Sigmoid colon (tissue), 7 donors: ENCODE measurements around the gene RALA. TPM values are rescaled to one million over a fixed set of nuclear protein-coding genes. Genes with fewer than 3 reads are reported as not detected.

Source experiments
- DNase-seq: peaks from one replicate; pipeline ENCODE4 v3.0.0-alpha.2; 2019
- H3K27ac ChIP-seq, 4 donors: fragments of 200-600 bp; sonication (generic); one replicate each; pipeline ENCODE4 v1.5.1; 2016 to 2019; ENCODE audit warnings: mild to moderate bottlenecking in 1 of 4
- H3K27me3 ChIP-seq, 3 donors: fragments of 200-600 bp; sonication (generic); one replicate each; pipeline ENCODE4 v1.5.1; 2019; ENCODE audit warnings: mild to moderate bottlenecking in 1 of 3
- H3K36me3 ChIP-seq, 4 donors: fragments of 200-600 bp; sonication (generic); one replicate each; pipeline ENCODE4 v1.5.1; 2016 to 2019
- H3K4me1 ChIP-seq, 4 donors: fragments of 200-600 bp; sonication (generic); one replicate each; pipeline ENCODE4 v1.5.1; 2017 to 2019
- H3K4me3 ChIP-seq, 4 donors: fragments of 200-600 bp; sonication (generic); one replicate each; pipeline ENCODE4 v1.5.1; 2017 to 2019; ENCODE audit warnings: mild to moderate bottlenecking in 2 of 4, moderate library complexity in 1 of 4
- H3K9me3 ChIP-seq, 4 donors: fragments of 200-600 bp in 3 of 4; sonication (generic) in 3 of 4; one replicate each; pipeline versions ENCODE4 v1.5.1 to v1.6.1; 2013 to 2019
- CTCF ChIP-seq, 4 experiments: fragments of 450-650 bp in 3 of 4; fragments of 200-600 bp in 1 of 4; IDR thresholded peaks; one replicate each; pipeline ENCODE4 v1.5.1; 2016 to 2019; ENCODE audit warnings: antibody characterized with exemption in 4 of 4, mild to moderate bottlenecking in 3 of 4, moderate library complexity in 2 of 4
- EP300 ChIP-seq, 4 donors: sonication (generic); formaldehyde crosslinking; IDR thresholded peaks; one replicate each; pipeline ENCODE4 v1.6.1; 2017; ENCODE audit warnings: antibody characterized with exemption in 4 of 4
- POLR2A ChIP-seq, 2 donors: fragments of 450-650 bp; IDR thresholded peaks; one replicate each; pipeline ENCODE4 v1.6.1; 2016; ENCODE audit warnings: antibody characterized with exemption in 2 of 2, mild to moderate bottlenecking in 2 of 2, moderate library complexity in 2 of 2
- POLR2AphosphoS5 ChIP-seq, 4 donors: sonication (generic); formaldehyde crosslinking; IDR thresholded peaks; one replicate each; pipeline ENCODE4 v1.6.1; 2017; ENCODE audit warnings: antibody characterized with exemption in 4 of 4
- WGBS, 2 donors: extraction: QIAGEN DNeasy Blood & Tissue Kit; methylation state at CpG; one replicate each; pipeline ENCODE4 v1.1.7; 2013; 5-methylcytosine and 5-hydroxymethylcytosine counted together
- intact Hi-C: fragments of 100-400 bp; cut with DNase I; formaldehyde crosslinking; loops from one replicate; pipeline ENCODE4 v1.15.1; 2023
- polyA plus RNA-seq, 3 donors: library from polyadenylated mRNA; stranded (reverse); fragments of 200-250 nt; gene quantifications; one replicate each; pipeline ENCODE4 v1.2.3, GENCODE V29; 2013
- total RNA-seq, 4 donors: library from RNA; depleted of rRNA; stranded (reverse); fragments of >200 nt; gene quantifications; one replicate each; pipeline ENCODE4 v1.1.0, GENCODE V29; 2016
- donor health status: healthy with polysubstance abuse.
- donor health status: Bipolar disorder and iron deficiency.
- donor health status: healthy.

RALA gene
- total and polyA plus RNA-seq, 7 donors = 11.5 to 68.0 (median 19.6) TPM

DNA sequence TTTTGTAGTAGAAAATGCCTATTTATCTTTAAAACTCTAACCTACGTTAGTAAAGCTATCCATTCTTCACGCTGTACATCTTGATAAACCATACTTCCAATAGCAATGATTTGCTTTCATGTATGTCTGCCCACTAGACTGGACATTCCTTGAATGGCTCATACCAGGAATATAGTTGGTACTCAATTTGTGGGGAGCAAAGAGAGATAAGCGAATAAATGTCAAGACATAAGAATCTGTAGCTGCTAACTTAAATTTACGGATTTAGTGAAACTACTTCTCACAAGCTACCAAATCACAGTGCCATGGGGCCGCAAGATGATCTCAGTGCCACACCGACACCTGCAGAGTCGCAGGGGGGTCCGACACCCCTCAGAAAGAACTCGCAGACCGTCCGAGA lies 763 bp upstream of the RALA start:
- 27 to 47% methylated on average over 11 of the region's 11 CpGs for WGBS, 2 donors
- Histone ChIP-seq H3K27ac (peak overlapping the region; percentile 84 to 90 (median 88)), H3K4me3 (peak overlapping the region; percentile 77 to 96 (median 89)), H3K4me1 (peaks cover 0 to 35% (median 27%) of the 10 kb centered on the region in 4 donors), H3K36me3 (no peaks in the 10 kb centered on the region), H3K27me3 (no peaks in the 10 kb centered on the region), H3K9me3 (no peaks in the 10 kb centered on the region)
- intact Hi-C loops = loop anchor here (2.0 kb wide), 2 partner anchors 40 to 110 kb away; no protein-coding TSS in a partner anchor
- TF ChIP-seq CTCF (IDR thresholded peaks at IDR 0.05) (no peak), POLR2AphosphoS5 (IDR thresholded peaks at IDR 0.05) (no peak), POLR2A (IDR thresholded peaks at IDR 0.05) (no peak), EP300 (IDR thresholded peaks at IDR 0.05) (no peak)
- DNase-seq = no peak

DNA sequence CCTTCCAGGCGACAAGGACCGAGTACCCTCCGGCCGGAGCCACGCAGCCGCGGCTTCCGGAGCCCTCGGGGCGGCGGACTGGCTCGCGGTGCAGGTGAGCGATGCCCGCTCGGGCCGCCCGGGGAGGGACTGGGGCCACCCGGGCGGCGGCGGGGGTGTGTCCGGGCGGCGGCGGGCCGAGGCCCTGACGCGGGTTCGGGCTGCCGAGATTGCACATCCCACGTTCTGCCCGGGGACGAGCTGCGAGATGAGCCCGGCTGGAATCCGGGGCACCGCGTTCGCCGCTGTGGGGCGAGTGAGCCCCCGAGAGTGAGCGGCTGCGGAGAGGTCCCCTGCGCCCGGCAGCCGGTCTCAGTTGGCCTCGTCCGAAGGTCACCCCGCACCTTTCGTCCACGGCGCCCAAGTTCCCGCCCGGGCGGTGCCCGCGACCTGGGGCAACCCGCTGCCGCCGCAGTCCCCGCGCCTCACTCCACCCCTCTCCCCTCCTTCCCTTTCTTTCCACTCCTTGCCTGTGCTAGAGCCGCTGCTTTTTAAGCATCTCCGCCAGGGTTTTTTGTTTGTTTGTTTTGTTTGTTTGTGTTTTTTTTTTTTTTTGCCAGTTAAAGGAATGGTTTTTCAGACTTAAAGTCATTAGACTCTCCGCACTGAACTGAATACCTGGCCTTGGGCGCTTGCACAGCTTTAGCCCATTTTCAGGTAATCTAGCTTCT lies 515 bp downstream of the RALA start:
- intact Hi-C loops = loop anchor here (2.0 kb wide), 2 partner anchors 41 to 109 kb away; no protein-coding TSS in a partner anchor
- DNase-seq = peak; percentile 69
- WGBS, 2 donors = 0 to 1% methylated on average over 68 of the region's 68 CpGs
- Histone ChIP-seq H3K36me3 (no peaks in the 10 kb centered on the region), H3K27ac (peak overlapping the region; percentile 84 to 90 (median 88)), H3K27me3 (no peaks in the 10 kb centered on the region), H3K4me1 (peaks cover 0 to 39% (median 29%) of the 10 kb centered on the region in 4 donors), H3K9me3 (no peaks in the 10 kb centered on the region), H3K4me3 (peak overlapping the region; percentile 77 to 96 (median 89))
- TF ChIP-seq CTCF (IDR thresholded peaks at IDR 0.05) = no peak
- TF ChIP-seq POLR2AphosphoS5 (IDR thresholded peaks at IDR 0.05) = no peak
- TF ChIP-seq EP300 (IDR thresholded peaks at IDR 0.05) = no peak
- no peak for TF ChIP-seq POLR2A (IDR thresholded peaks at IDR 0.05)

DNA sequence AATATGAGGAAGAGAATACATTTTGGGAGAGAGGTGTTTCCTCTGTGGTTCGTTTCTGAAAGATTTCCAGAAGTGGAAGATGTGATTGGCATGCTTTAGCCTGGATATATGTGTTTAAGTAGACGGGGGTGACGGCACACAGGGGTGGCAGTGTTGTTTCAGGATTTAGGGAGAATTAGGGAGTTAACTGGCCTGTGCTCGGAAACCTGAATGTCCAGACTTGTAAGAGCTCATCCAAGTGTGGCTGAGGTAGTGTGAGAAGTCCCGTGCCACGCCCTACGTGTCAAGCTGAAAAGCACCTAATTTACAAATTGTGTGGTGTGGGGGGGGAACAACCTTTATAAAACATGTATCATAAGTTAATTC lies 1.1 kb downstream of the RALA start:
- H3K27ac ChIP-seq = peak overlapping the region; percentile 84 to 90 (median 88)
- peaks cover 0 to 39% (median 29%) of the 10 kb centered on the region in 4 donors for H3K4me1 ChIP-seq
- no peaks in the 10 kb centered on the region for H3K9me3 ChIP-seq
- TF ChIP-seq EP300 (IDR thresholded peaks at IDR 0.05) (no peak), POLR2A (IDR thresholded peaks at IDR 0.05) (no peak), POLR2AphosphoS5 (IDR thresholded peaks at IDR 0.05) (no peak), CTCF (IDR thresholded peaks at IDR 0.05) (no peak)
- intact Hi-C loops = no loop called here
- H3K27me3 ChIP-seq = no peaks in the 10 kb centered on the region
- H3K36me3 ChIP-seq = no peaks in the 10 kb centered on the region
- H3K4me3 ChIP-seq = peak overlapping the region; percentile 77 to 96 (median 89)
- DNase-seq = no peak
- WGBS, 2 donors = 1 to 7% methylated on average over 7 of the region's 7 CpGs

GRCh38 chr7:39624935-39625694 lies 1.7 kb downstream of the RALA start:
- H3K27ac ChIP-seq = peak overlapping the region in 1 of 4 donors; percentile 90
- intact Hi-C loops = no loop called here
- H3K27me3 ChIP-seq = no peaks in the 10 kb centered on the region
- peaks cover 0 to 39% (median 29%) of the 10 kb centered on the region in 4 donors for H3K4me1 ChIP-seq
- no peaks in the 10 kb centered on the region for H3K9me3 ChIP-seq
- no peaks in the 10 kb centered on the region for H3K36me3 ChIP-seq
- no peak for DNase-seq
- TF ChIP-seq CTCF (IDR thresholded peaks at IDR 0.05) (no peak), POLR2A (IDR thresholded peaks at IDR 0.05) (no peak), POLR2AphosphoS5 (IDR thresholded peaks at IDR 0.05) (no peak), EP300 (IDR thresholded peaks at IDR 0.05) (no peak)
- WGBS, 2 donors = 23 to 43% methylated on average over 5 of the region's 5 CpGs
- peak overlapping the region in 2 of 4 donors; percentile 95 to 96 for H3K4me3 ChIP-seq
